GM20431 (cell line): ENCODE results near the gene BCAT1.
"Not testable (repeated sequence)": the region's sequence is repeated elsewhere in the genome, so short reads cannot be mapped to it uniquely, and the experiment has no call there.

Experiments
- in situ Hi-C: fragments of 300-500 bp; cut with MseI, MboI; formaldehyde crosslinking; loops from one replicate; pipeline ENCODE4 v1.15.0; 2020; ENCODE audit warnings: low sequenced_read_pairs; ENCODE audit not compliant: unreplicated experiment

BCAT1 gene

GRCh38 chr12:24931666-24932405, 17.1 kb downstream of the BCAT1 start:
- in situ Hi-C loops: no loop called here

GRCh38 chr12:24929953-24930352, 18.9 kb downstream of the BCAT1 start:
- in situ Hi-C loops: no loop called here

- in situ Hi-C loops: not testable (repeated sequence)
Measured at GRCh38 chr12:24928533-24929306, 20.2 kb downstream of the BCAT1 start.

- in situ Hi-C loops: no loop called here
Measured at GRCh38 chr12:24928131-24928530, 20.8 kb downstream of the BCAT1 start.

- in situ Hi-C loops: not testable (repeated sequence)
Measured at GRCh38 chr12:24926080-24926479, 22.8 kb downstream of the BCAT1 start.

GRCh38 chr12:24922090-24922489, 26.8 kb downstream of the BCAT1 start:
- in situ Hi-C loops: no loop called here

GRCh38 chr12:24921251-24922038, 27.5 kb downstream of the BCAT1 start:
- in situ Hi-C loops: no loop called here

- in situ Hi-C loops: no loop called here
Measured at GRCh38 chr12:24920141-24920540, 28.8 kb downstream of the BCAT1 start.

- in situ Hi-C loops: no loop called here
Measured at GRCh38 chr12:24919346-24920001, 29.4 kb downstream of the BCAT1 start.

- in situ Hi-C loops: no loop called here
Measured at GRCh38 chr12:24918596-24918995, 30.3 kb downstream of the BCAT1 start.

- in situ Hi-C loops: no loop called here
Measured at GRCh38 chr12:24915501-24915900, 33.4 kb downstream of the BCAT1 start.

GRCh38 chr12:24913953-24914352, 34.9 kb downstream of the BCAT1 start:
- in situ Hi-C loops: no loop called here

- in situ Hi-C loops: no loop called here
Measured at GRCh38 chr12:24913130-24913529, 35.8 kb downstream of the BCAT1 start.

GRCh38 chr12:24911271-24911791, 37.6 kb downstream of the BCAT1 start:
- in situ Hi-C loops: no loop called here

GRCh38 chr12:24910192-24910591, 38.7 kb downstream of the BCAT1 start:
- in situ Hi-C loops: not testable (repeated sequence)

- in situ Hi-C loops: no loop called here
Measured at GRCh38 chr12:24909667-24910066, 39.2 kb downstream of the BCAT1 start.

GRCh38 chr12:24907464-24907863, 41.4 kb downstream of the BCAT1 start:
- in situ Hi-C loops: no loop called here

GRCh38 chr12:24906141-24906540, 42.8 kb downstream of the BCAT1 start:
- in situ Hi-C loops: no loop called here

- in situ Hi-C loops: no loop called here
Measured at GRCh38 chr12:24905431-24905830, 43.5 kb downstream of the BCAT1 start.

- in situ Hi-C loops: no loop called here
Measured at GRCh38 chr12:24904871-24905270, 44.0 kb downstream of the BCAT1 start.
